Vagina (tissue), 2 donors: ENCODE measurements around the gene ASTN2.

Experiments used
- CTCF ChIP-seq, 3 experiments: fragments of 450-650 bp in 2 of 3; fragments of 200-600 bp in 1 of 3; sonication (generic) in 1 of 3; IDR thresholded peaks; one replicate each; pipeline ENCODE4 v1.5.1; 2017 to 2019; ENCODE audit warnings: antibody characterized with exemption in 3 of 3, mild to moderate bottlenecking in 2 of 3, moderate library complexity in 2 of 3
- POLR2A ChIP-seq, 2 donors: fragments of 450-650 bp; IDR thresholded peaks; one replicate each; pipeline ENCODE4 v1.6.1; 2017; ENCODE audit warnings: antibody characterized with exemption in 2 of 2, mild to moderate bottlenecking in 2 of 2, moderate library complexity in 2 of 2

DNA sequence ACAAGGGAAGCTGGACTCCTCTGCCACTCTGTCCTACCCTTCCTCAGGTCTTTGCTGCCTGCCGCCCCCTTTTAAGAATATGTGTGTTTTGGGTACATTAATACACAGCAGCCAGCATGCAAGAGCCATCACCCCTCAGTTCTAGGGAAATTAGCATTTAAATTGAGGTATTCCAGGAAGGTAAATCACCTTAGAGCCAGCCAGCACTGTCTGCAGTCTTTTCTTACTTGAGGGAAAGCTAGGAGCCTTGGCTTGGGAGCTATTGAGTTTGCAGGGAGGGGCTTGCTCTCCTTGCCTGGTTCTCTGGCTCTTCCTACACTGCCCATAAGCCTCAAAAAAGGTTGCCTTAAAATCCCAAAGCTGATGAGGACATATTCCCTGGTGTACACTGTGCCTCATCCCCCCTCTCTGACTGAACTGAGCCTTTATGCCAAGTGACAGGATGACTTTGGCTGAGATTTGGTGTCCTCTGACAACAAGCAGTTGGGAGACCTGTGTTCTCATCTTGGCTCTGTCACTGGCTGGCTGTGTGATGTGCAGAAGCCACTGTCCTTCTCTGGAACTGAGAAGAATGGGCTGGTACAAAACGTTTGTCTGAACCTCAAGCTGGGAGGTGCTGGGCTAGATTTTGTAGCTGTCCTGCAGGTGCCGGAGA, 673.6 kb downstream of the ASTN2 start:
- no peak for TF ChIP-seq CTCF (IDR thresholded peaks at IDR 0.05)
- TF ChIP-seq POLR2A (IDR thresholded peaks at IDR 0.05) = no peak
